ENCODE results near the gene MYO18A.

DNA sequence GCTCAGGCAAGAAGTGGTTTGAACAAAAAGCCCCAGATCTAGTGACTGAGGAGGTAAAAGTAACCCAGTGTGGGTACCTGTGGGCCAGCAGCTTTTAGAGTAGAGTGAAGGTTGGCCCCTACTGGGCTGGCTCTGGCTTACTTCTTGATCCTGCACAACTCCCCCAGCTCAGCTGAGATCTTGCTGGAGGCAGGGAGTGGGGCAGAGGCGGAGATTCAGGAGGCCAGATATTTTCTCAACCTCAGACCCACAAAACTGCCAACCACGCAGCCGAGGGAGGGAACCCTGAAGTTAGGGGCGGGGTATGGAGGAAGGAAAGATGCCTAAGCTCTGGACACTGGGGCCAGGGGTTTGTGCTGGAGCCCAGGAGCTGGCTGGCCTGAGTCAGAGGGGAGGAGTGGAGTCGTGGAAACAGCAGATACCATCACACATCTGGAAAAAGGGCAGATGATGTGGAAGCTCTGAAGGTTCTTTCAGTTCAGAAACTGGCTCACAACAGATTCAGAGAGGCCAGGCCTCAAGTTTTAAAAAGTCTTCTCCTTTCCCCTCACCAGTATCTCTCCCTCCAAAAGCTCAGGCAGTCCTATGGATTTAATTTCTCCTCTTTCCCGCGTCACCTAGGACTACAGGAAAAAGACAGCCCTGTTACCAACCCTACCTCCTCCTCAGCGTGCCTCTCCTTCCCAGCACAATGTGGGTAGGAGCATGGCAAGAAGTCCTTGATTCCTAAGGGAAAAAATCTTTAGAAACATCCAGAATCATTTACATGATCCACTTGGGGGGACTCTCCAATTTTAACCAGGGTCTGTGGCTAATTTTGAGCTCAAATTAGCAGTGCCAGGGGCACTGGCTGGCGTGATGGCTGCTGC is 48.1 kb downstream of the MYO18A start:
- TF ChIP-seq, protein P1, sequence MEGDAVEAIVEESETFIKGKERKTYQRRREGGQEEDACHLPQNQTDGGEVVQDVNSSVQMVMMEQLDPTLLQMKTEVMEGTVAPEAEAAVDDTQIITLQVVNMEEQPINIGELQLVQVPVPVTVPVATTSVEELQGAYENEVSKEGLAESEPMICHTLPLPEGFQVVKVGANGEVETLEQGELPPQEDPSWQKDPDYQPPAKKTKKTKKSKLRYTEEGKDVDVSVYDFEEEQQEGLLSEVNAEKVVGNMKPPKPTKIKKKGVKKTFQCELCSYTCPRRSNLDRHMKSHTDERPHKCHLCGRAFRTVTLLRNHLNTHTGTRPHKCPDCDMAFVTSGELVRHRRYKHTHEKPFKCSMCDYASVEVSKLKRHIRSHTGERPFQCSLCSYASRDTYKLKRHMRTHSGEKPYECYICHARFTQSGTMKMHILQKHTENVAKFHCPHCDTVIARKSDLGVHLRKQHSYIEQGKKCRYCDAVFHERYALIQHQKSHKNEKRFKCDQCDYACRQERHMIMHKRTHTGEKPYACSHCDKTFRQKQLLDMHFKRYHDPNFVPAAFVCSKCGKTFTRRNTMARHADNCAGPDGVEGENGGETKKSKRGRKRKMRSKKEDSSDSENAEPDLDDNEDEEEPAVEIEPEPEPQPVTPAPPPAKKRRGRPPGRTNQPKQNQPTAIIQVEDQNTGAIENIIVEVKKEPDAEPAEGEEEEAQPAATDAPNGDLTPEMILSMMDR (IDR thresholded peaks at IDR 0.05), result no peak
- no peak for TF ChIP-seq ZFX (IDR thresholded peaks at IDR 0.05; ENCODE audit: borderline replicate concordance)

Data from 22Rv1 (cell line).